ENCODE data around the gene SOX8.

GRCh38 chr16:1008085-1008484, 26.5 kb downstream of the SOX8 start:
- TF ChIP-seq CTCF (IDR thresholded peaks at IDR 0.05) (no peak), ZFX (IDR thresholded peaks at IDR 0.05; ENCODE audit: borderline replicate concordance) (no peak)

Data from 22Rv1 (cell line).